Lower leg skin (tissue), 3 donors: ENCODE results near the gene IL10RA.

ENCODE experiments used
- POLR2A ChIP-seq, 2 donors: fragments of 450-650 bp; IDR thresholded peaks; one replicate each; pipeline ENCODE4 v1.6.1; 2016 to 2017; ENCODE audit warnings: antibody characterized with exemption in 2 of 2, mild to moderate bottlenecking in 1 of 2, moderate library complexity in 1 of 2
- TF ChIP-seq, protein P1 (sequence below), 3 donors: fragments of 450-650 bp; IDR thresholded peaks; one replicate each; pipeline ENCODE4 v1.5.1; 2016; ENCODE audit warnings: antibody characterized with exemption in 3 of 3, mild to moderate bottlenecking in 3 of 3, moderate library complexity in 2 of 3

DNA sequence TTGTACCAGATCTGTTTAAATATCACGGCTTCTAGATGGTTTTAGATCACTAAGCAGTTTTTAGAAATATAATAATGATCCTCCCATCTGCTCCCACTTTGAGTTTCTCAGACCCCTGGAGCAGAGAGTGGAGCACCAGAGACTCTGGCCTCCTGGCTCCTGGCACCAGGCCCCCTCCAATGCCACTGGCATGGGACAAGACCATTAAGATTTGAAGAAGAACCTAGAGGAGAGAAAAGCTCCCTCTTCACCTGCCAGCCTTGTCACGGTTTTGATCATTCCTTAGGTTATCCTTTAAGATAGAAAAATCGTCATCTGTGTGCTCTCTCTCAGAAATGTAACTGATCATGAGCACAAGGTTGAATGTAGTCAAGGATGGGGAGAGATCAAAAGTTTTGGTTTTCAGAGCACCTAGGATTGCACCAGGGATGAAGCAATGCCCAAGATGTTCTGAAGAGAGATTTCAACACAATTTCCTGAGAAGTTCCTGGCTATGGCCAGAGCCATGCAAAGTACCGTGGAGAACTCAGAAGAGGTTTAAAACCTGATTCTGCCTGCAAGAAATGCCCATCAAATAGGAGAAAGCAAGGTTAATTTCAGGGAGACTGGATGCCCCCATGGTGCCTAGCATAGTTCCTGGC lies 22.2 kb downstream of the IL10RA start:
- TF ChIP-seq, protein P1, sequence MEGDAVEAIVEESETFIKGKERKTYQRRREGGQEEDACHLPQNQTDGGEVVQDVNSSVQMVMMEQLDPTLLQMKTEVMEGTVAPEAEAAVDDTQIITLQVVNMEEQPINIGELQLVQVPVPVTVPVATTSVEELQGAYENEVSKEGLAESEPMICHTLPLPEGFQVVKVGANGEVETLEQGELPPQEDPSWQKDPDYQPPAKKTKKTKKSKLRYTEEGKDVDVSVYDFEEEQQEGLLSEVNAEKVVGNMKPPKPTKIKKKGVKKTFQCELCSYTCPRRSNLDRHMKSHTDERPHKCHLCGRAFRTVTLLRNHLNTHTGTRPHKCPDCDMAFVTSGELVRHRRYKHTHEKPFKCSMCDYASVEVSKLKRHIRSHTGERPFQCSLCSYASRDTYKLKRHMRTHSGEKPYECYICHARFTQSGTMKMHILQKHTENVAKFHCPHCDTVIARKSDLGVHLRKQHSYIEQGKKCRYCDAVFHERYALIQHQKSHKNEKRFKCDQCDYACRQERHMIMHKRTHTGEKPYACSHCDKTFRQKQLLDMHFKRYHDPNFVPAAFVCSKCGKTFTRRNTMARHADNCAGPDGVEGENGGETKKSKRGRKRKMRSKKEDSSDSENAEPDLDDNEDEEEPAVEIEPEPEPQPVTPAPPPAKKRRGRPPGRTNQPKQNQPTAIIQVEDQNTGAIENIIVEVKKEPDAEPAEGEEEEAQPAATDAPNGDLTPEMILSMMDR (IDR thresholded peaks at IDR 0.05) = no peak
- no peak for TF ChIP-seq POLR2A (IDR thresholded peaks at IDR 0.05)
